Endothelial cell of umbilical vein (primary cell): ENCODE measurements around the gene PRKAG1. TPM values are rescaled to one million over a fixed set of nuclear protein-coding genes. Genes with fewer than 3 reads are reported as not detected.

Experiments
- BruUV-seq: library from RNA; stranded (reverse); fragments of 400-500 nt; replicated peaks from 2 replicates; lab custom pipeline; 2021; lab: Mats Ljungman, UMichigan
- CTCF ChIA-PET: fragments of 300-600, 350-600 bp; sonication (Branson Sonifier 250); formaldehyde crosslinking; loops from one replicate; lab custom pipeline; 2021; ENCODE audit warnings: antibody characterized with exemption, inconsistent platforms; lab: Charles Lee
- POLR2A ChIA-PET: fragments of 300-600, 350-600 bp; sonication (Branson Sonifier 250); formaldehyde crosslinking; loops from one replicate; lab custom pipeline; 2021; ENCODE audit warnings: antibody characterized with exemption, inconsistent platforms; lab: Charles Lee
- DNase-seq: peaks from one replicate; pipeline ENCODE4 v3.0.0-alpha.2; 2011; ENCODE audit warnings: low read depth, low spot score
- FAIRE-seq: peaks from 2 replicates; lab custom pipeline; 2011; peaks lifted over from hg19 to GRCh38; lab: Jason Lieb, UNC
- H2AFZ ChIP-seq: 2 replicates; pipeline ENCODE4 v1.6.0; 2012; ENCODE audit warnings: low read depth, low read length, control low read depth, inconsistent platforms
- H3K27ac ChIP-seq: 2 replicates; pipeline ENCODE4 v1.5.1; 2011; ENCODE audit warnings: low read depth, mild to moderate bottlenecking, control low read depth, low read length, moderate library complexity; ENCODE audit not compliant: insufficient read depth
- H3K27me3 ChIP-seq, 2 experiments: 2 replicates each; pipeline versions ENCODE4 v1.6.0 to v1.6.1; 2011; ENCODE audit warnings: low read length in 2 of 2, mixed read lengths in 1 of 2; ENCODE audit not compliant: control insufficient read depth in 2 of 2, insufficient read depth in 2 of 2
- H3K36me3 ChIP-seq, 2 experiments: 2 replicates in 1 of 2; 3 replicates in 1 of 2; pipeline ENCODE4 v1.5.1; 2011; ENCODE audit warnings: low read length in 2 of 2, mild to moderate bottlenecking in 1 of 2, moderate library complexity in 1 of 2; ENCODE audit not compliant: control insufficient read depth in 2 of 2, insufficient read depth in 2 of 2; ENCODE audit errors: extremely low read depth in 1 of 2
- H3K4me1 ChIP-seq: 3 replicates; pipeline ENCODE4 v1.5.1; 2011; ENCODE audit warnings: mild to moderate bottlenecking, low read length; ENCODE audit not compliant: control insufficient read depth, insufficient read depth; ENCODE audit errors: extremely low read depth
- H3K4me2 ChIP-seq: 2 replicates; pipeline ENCODE4 v1.6.1; 2011; ENCODE audit warnings: low read length, control low read depth, mixed read lengths; ENCODE audit not compliant: insufficient read depth
- H3K4me3 ChIP-seq, 3 experiments: fragments of 200-600 bp in 1 of 3; sonication (generic), shearing (Covaris generic) in 1 of 3; replicated peaks in 1 of 3; 2 replicates each; pipeline ENCODE4 v1.5.1; 2011 to 2016; ENCODE audit warnings: control low read depth in 3 of 3, low read length in 3 of 3, mild to moderate bottlenecking in 2 of 3, inconsistent platforms in 1 of 3, low read depth in 1 of 3, moderate library complexity in 1 of 3; ENCODE audit not compliant: insufficient read depth in 1 of 3
- H3K79me2 ChIP-seq: 2 replicates; pipeline ENCODE4 v1.6.0; 2012; ENCODE audit warnings: low read length, inconsistent platforms; ENCODE audit not compliant: control insufficient read depth, insufficient read depth
- H3K9ac ChIP-seq: replicated peaks from 2 replicates; pipeline ENCODE3; 2011; ENCODE audit warnings: low read length, control low read depth; ENCODE audit not compliant: insufficient read depth; ENCODE audit errors: extremely low read depth
- H3K9me1 ChIP-seq: replicated peaks from 3 replicates; pipeline ENCODE4 v1.6.0; 2011; ENCODE audit warnings: mild to moderate bottlenecking, low read length; ENCODE audit not compliant: control insufficient read depth, insufficient read depth; ENCODE audit errors: extremely low read depth
- H3K9me3 ChIP-seq: replicated peaks from 2 replicates; pipeline ENCODE4 v1.5.1; 2012; ENCODE audit warnings: low read length, inconsistent platforms; ENCODE audit not compliant: control insufficient read depth, insufficient read depth
- H4K20me1 ChIP-seq: replicated peaks from 2 replicates; pipeline ENCODE3; 2011; ENCODE audit warnings: mild to moderate bottlenecking, low read length; ENCODE audit not compliant: control insufficient read depth, insufficient read depth; ENCODE audit errors: extremely low read depth
- EZH2 ChIP-seq: IDR thresholded peaks from 2 replicates; pipeline ENCODE4 v1.6.1; 2012; ENCODE audit warnings: borderline replicate concordance, low read depth, mild to moderate bottlenecking, moderate library complexity, low read length, inconsistent platforms; ENCODE audit not compliant: severe bottlenecking
- FOS ChIP-seq: IDR thresholded peaks from 2 replicates; pipeline ENCODE4 v1.6.1; 2011; ENCODE audit warnings: mild to moderate bottlenecking, low read length, moderate library complexity, borderline replicate concordance; ENCODE audit not compliant: insufficient read depth
- GATA2 ChIP-seq: IDR thresholded peaks from 2 replicates; pipeline ENCODE4 v1.7.0; 2011; ENCODE audit warnings: low read depth, mild to moderate bottlenecking, moderate library complexity, mixed read lengths, low read length; ENCODE audit not compliant: insufficient read length, insufficient read depth
- JUN ChIP-seq: IDR thresholded peaks from 2 replicates; pipeline ENCODE4 v1.6.1; 2011; ENCODE audit warnings: borderline replicate concordance, low read depth; ENCODE audit not compliant: insufficient read length, insufficient read depth
- MYC ChIP-seq: IDR thresholded peaks from one replicate; pipeline ENCODE4 v1.6.1; 2011; ENCODE audit warnings: mild to moderate bottlenecking, low read depth, low read length
- POLR2A ChIP-seq: IDR thresholded peaks from 2 replicates; pipeline ENCODE4 v1.6.1; 2012; ENCODE audit warnings: low read depth, mild to moderate bottlenecking, control low read depth, low read length
- POLR2AphosphoS5 ChIP-seq: IDR thresholded peaks from 2 replicates; pipeline ENCODE4 v1.6.1; 2012; ENCODE audit warnings: low read depth, mild to moderate bottlenecking, control low read depth, low read length, moderate library complexity; ENCODE audit not compliant: insufficient read depth
- dilution Hi-C: fragments of 300-500 bp; cut with MboI; formaldehyde crosslinking; loops from one replicate; pipeline ENCODE4 v1.15.0; 2019; ENCODE audit warnings: low sequenced_read_pairs; ENCODE audit not compliant: extremely low pct_ligation_motif_present
- intact Hi-C: fragments of 100-400 bp; cut with micrococcal nuclease; formaldehyde crosslinking; loops from one replicate; pipeline ENCODE4 v1.10.0; 2022
- polyA plus RNA-seq, 4 experiments: library from polyadenylated mRNA; depleted of rRNA in 3 of 4; stranded (reverse) in 3 of 4; unstranded in 1 of 4; fragments of >200 nt; gene quantifications; 2 replicates each; pipeline versions ENCODE4 v1.2.1 to v1.2.3, GENCODE V29; 2011 to 2012; ENCODE audit warnings: missing spikeins in 1 of 4
- total RNA-seq: library from RNA; stranded (reverse); gene quantifications from 2 replicates; pipeline ENCODE4 v1.2.3, GENCODE V29; 2021
- TF ChIP-seq, protein P1 (sequence below), 2 donors: IDR thresholded peaks; 1 replicate in 1 of 2; 2 replicates in 1 of 2; pipeline ENCODE4 v1.5.1; 2011; ENCODE audit warnings: low read length in 2 of 2, mild to moderate bottlenecking in 2 of 2, moderate library complexity in 2 of 2, control low read depth in 1 of 2, inconsistent platforms in 1 of 2, low read depth in 1 of 2; ENCODE audit not compliant: insufficient read depth in 1 of 2; ENCODE audit errors: extremely low read depth in 1 of 2
- TF ChIP-seq, protein P2 (sequence below): IDR thresholded peaks from 2 replicates; pipeline ENCODE4 v1.6.1; 2011; ENCODE audit not compliant: insufficient read depth, insufficient read length

Gene PRKAG1
- total and polyA plus RNA-seq, 2 donors (not counting 3 experiments of a cell fraction or from before 2014, with no cell fraction given): 52.1 to 54.9 TPM

- no TSS peak for BruUV-seq
- Histone ChIP-seq H3K36me3 (peaks cover 44 to 77% of the 10 kb centered on the region in 2 experiments), H3K9ac (no peak overlapping the region), H3K9me3 (no peaks in the 10 kb centered on the region), H3K27ac (no peak overlapping the region), H4K20me1 (no peaks in the 10 kb centered on the region), H3K27me3 (no peaks in the 10 kb centered on the region), H3K79me2 (no peaks in the 10 kb centered on the region), H3K4me3 (no peak overlapping the region), H3K4me2 (no peak overlapping the region), H2AFZ (no peak overlapping the region), H3K4me1 (no peaks in the 10 kb centered on the region), H3K9me1 (no peaks in the 10 kb centered on the region)
- ChIA-PET CTCF (interaction anchor here (1.4 kb wide), 1 partner anchor 83 kb away, joined by 3 read pairs; no protein-coding TSS in a partner anchor), POLR2A (interaction anchor here (1.4 kb wide), 1 partner anchor 93 kb away, joined by 3 read pairs; the partner anchor contains the start of gene TUBA1B)
- intact Hi-C loops (no loop called here), dilution Hi-C loops (no loop called here)
- no peak for DNase-seq
- FAIRE-seq: no peak
- TF ChIP-seq MYC (no peak), EZH2 (no peak), JUN (no peak), POLR2AphosphoS5 (no peak), FOS (no peak), POLR2A (no peak), GATA2 (no peak)
- TF ChIP-seq, protein P1, sequence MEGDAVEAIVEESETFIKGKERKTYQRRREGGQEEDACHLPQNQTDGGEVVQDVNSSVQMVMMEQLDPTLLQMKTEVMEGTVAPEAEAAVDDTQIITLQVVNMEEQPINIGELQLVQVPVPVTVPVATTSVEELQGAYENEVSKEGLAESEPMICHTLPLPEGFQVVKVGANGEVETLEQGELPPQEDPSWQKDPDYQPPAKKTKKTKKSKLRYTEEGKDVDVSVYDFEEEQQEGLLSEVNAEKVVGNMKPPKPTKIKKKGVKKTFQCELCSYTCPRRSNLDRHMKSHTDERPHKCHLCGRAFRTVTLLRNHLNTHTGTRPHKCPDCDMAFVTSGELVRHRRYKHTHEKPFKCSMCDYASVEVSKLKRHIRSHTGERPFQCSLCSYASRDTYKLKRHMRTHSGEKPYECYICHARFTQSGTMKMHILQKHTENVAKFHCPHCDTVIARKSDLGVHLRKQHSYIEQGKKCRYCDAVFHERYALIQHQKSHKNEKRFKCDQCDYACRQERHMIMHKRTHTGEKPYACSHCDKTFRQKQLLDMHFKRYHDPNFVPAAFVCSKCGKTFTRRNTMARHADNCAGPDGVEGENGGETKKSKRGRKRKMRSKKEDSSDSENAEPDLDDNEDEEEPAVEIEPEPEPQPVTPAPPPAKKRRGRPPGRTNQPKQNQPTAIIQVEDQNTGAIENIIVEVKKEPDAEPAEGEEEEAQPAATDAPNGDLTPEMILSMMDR (IDR thresholded peaks at IDR 0.05; ENCODE audit: extremely low read depth in 1 of 2, insufficient read depth in 1 of 2, low read depth in 1 of 2, low read length in 2 of 2): no peak
- TF ChIP-seq, protein P2, sequence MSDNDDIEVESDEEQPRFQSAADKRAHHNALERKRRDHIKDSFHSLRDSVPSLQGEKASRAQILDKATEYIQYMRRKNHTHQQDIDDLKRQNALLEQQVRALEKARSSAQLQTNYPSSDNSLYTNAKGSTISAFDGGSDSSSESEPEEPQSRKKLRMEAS: no peak
These were observed 19.3 kb upstream of the PRKAG1 start for GRCh38 chr12:49037947-49038237.
